ENCODE measurements around the gene LYPD1.

The LYPD1 gene

DNA sequence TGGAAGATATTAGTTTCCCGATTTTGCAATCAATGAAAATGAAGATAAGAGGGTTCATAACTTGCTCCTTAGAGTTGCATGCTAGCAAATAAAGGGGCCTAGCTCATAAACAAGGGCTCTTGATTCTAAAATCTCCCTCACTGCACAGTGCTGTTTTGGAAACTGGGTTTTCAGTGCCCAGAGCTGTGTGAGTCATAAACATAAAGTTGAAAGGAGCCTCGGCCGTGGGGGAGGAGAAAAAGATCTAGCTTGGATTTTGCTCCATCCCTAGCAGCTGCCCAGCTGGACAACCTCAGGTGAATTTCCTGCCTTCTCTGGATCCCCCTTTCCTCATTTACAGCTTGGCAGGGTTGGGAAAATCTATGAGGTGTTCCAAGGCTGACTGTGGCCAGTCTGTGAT, 42.5 kb downstream of the LYPD1 start:
- no peak for DNase-seq

DNA sequence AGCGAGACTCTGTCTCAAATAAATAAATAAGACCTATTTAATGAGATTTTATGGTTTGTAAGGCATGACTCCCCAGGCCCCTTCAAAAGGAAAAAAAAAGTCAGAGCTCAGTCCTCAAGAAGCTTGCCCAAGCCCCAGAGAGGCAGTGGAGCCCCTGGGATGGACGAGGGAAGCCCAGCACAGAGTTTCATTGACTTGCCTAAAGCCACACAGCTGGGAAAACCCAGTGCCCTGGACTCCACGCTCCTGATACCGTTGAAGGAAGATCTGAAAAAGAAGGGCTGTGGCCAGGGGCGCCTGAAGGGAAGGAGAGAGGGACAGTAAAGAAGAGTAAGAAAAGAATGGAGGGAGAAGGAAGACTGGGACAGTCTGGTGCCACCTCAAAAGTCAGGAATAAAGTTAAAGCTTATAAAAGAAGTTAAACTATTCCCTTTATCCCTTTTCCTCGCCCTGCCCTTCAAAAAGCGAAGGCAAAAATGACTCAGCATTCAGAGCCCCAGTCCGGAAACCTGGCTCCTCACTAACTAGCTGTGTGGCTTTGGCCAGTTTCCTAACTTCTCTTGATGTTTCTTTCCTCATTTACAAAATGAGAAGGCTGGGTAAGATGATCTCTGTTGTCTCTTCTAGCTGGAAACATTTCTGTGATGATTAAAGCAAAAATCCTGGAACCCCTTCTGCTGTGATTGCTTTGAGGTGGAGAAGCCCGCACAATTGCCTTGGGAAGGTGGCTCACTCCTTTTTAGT, 46.7 kb downstream of the LYPD1 start:
- DNase-seq, result no peak

DNA sequence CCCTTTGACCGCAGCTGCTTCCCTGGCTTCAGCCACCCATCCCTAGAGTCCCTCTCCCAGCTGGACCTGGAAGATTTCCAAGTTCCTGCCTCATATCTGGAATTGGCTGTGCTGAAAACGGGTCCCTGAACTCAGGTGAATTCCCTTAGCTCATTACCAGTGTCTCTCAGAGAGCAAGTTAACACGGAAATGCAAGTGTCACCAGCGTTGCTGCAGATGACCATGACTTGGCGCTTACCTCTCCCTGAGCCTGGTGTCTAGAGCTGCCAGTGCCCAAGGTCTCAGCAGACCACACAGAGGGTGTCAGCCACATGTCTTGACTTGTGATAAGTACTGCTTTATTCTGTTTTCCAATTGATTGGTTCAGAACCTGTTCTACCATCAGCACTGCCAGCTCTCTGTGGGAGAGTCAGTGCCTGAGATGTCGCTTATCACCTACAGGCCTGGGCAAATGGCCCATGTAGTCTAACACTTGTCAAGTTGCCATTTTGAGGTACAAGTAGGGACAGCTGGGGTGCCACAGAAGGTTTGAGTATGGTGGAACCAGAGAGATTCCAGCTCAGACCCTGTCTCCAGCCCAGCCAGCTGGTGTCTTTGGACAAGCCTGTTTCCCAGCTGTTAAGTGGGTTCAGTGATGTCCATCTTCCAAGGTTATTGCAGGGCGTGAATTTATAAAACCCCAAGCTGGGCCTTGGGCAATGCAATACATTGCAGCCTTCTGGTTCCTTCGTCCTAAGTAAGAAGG, 48.7 kb downstream of the LYPD1 start:
- no peak for DNase-seq

DNA sequence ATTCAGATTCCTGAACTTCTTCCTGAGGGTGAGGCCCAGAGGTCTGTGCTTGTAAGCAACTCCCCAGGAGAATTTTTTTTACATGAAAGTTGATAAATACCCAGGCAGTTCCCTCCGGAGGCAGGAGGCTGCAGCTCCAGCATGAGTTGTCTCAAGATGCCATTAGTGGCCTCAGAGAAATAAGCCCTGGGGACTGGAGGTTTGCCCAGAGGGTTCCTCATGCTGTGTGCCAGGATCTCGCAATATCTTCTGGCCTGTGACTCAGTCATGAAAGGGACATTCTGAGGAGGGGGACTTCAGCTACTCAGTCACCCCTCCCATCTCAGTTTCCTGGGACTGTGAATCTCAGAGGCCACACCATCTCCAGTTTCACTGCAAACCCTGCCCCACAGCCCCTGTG, 49.9 kb downstream of the LYPD1 start:
- no peak for DNase-seq

DNA sequence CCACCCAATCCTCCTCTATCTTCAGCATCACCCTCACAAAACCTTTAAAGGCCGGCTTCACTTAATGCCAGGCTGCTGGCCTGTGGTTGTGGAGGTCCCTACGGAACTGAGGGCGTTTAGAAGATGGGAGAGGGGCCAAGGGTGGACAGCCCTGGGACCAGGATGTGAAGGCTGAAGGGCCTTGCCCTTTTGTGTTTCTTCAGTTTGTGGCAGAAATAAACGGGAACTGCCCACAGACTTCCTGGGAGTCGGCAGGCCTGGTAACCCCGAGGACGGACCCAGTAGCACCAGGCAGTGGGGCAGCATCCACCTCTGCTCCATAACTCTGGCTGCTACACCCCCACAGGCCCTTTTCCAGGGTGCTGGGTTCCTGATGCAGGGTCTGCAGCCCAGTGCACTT, 51.3 kb downstream of the LYPD1 start:
- DNase-seq, result no peak

DNA sequence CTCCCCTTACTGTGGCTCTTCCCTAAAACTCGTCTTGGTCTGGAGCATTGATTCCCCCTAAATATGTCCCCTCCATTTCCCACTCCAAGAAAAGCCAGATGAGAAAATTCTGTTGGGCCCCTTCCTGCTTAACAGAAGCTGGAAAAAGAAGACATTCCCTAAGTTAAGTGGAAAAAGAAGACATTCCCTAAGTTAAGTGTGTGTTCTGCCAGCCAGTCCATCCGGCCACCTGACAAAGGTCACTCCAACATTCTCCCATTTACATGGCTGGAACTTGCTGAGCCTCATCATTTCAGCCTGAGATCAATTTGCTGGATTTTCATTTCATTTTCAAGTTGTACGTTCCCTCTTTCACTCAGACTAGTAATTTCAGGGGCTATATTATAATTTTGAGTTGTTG, 52.0 kb downstream of the LYPD1 start:
- DNase-seq, result no peak

DNA sequence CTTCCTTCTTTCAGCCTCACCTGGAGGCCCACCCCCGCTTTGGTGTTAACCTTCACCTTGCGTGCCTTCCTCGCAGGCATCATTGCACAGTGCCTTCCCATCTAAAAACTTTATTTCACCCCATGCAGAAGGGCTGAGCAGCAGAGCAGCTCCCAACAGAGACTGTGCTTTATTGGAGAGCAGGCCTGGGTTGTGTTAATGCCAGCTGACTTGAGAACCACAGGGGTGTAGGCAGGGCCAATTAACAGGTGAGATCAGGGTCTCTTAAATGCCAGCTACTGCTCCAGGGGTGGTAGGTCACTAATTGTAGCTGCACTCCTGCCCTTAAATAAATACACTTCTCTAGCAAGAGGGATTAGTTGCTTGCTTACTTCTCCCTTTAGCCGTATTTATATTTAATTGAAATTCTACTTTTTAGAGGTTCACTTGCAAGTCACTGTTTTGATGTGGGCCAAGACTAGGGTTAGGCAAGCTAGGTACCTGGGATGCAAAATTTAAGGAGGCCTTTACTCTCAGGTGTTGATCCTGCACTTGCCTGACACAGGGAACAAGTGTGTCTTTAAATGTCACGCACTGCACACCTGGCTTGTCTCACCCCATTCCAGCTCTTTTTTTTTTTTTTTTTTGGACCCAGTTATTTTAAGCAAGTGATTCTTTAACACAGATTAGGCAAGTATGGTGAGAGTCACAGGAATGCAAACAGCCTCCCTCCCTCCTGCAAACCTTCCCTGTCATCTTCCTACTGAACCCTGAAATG, 54.5 kb downstream of the LYPD1 start:
- DNase-seq, result no peak

DNA sequence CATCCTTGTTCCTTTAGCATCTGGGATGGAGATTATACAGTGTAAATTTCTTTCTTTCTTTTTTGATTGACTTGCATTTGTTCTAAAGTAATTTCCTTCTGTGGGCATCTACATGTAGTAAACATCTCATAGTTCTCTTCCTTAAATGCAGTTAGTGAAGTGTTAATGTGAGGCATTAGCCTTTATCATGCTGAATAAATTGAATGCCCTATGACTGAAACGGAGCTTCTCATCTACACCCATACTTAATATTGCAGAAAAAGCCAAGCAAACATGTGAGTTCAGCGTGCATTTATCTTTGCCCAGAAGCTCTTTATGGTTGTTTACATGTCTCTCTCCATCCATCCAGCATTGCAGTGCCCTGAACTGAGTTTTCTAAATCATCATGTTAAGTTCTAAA, 58.3 kb downstream of the LYPD1 start:
- DNase-seq, result no peak

DNA sequence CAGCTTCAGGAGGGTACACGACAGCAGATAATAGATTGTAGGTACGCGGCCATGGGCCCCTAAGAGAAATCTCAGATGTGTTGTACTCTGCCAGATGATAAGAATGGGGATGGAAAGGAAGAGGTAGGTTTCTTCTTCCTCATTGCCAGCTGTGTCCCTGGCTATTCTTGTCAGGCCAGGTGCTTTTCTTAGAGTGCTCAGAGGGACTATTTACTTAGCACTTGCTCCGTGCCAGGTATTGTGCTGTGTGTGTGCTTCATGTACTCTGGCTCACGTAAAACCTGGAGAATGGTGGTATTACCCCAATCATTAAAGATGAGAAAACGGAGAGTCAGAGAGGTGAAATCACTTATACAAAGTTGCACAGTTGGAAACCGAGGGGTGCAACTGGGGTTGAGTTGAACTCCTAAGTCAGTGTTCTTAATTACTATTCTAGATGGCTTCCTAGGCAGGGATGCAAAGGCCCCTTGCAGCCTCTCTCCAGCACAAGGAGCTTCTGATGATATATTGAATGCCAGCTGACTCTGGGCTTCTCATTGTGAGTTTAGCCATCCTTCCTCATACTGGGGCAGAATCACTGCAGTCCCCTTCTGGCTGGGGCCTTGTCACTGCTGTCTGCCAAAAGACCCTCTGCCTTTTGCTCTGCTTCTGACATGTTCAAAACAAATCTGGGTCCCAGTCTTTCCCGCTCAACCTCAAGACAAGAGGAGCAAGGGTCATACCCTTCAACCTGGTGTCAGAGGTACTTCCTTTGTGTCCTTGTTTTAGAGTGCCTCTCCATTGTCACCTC, 60.7 kb downstream of the LYPD1 start:
- DNase-seq, result no peak

DNA sequence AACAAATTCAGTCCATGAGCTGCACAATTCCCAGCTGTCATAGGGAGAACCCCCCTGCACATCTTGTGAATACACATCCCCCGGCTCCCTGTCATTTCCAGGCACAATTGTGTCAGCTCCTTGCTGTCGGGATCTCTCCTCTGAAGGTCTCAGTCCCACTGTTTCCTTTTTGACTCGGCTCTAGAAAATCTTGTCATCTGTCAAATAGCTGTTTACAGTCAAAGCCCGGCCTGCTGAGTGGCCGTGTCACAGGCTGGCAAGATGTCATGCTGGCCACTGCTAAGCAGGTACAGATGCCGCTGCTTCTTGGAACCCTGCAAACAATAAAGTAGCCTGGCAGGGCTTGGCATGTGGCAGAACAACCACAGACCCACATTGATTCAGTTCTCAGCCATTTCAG, 61.7 kb downstream of the LYPD1 start:
- DNase-seq, result no peak

DNA sequence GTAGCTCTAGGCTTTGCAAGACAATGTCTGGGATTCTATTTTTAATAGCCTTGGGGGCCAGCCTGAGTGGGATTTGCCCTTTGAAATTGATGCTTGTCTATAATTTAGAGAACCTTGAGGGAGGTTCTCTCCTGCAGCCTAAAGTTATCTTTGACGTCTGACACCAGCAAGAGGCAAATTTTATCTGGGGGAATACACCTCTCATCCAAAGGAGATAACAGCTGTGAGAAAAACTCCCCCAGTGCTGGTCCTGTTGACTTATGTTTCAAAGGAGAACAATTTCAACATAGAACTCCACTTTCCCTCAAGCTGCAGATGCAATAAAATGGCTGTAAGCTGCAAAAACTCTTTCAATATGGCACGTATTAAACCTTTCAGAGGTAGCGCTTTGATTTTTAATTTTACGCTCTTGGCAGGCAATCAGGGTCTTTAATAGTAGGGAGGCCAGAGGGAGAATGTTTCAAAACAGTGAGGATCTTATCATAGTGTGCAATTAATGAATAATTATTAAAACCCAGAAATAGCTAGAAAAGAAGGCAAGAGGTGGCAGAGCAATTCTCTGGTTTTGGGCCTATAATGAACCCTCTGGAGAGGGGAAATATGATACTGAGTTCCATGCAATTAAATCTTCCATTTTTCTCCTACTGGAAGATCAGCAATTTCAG, 62.4 kb downstream of the LYPD1 start:
- no peak for DNase-seq

DNA sequence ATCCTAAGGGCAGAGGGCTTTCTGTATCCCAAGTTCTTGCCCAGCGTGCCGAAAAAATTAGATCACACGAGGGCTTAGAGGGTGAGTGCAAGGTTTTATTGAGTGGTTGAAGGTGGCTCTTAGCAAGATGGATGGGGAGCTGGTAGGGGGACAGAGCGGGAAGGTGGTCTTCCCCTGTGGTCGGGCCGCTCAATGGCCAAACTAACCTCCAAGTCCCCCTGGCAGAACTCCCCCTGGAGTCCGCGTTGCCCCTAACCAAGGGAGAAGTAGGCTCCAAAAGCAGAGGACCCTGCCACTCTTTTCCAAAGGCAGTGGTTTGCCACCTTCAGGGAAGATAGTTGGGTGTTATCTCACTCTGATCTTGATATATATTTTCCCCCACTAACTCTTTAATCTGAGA, 63.4 kb downstream of the LYPD1 start:
- DNase-seq, result no peak

DNA sequence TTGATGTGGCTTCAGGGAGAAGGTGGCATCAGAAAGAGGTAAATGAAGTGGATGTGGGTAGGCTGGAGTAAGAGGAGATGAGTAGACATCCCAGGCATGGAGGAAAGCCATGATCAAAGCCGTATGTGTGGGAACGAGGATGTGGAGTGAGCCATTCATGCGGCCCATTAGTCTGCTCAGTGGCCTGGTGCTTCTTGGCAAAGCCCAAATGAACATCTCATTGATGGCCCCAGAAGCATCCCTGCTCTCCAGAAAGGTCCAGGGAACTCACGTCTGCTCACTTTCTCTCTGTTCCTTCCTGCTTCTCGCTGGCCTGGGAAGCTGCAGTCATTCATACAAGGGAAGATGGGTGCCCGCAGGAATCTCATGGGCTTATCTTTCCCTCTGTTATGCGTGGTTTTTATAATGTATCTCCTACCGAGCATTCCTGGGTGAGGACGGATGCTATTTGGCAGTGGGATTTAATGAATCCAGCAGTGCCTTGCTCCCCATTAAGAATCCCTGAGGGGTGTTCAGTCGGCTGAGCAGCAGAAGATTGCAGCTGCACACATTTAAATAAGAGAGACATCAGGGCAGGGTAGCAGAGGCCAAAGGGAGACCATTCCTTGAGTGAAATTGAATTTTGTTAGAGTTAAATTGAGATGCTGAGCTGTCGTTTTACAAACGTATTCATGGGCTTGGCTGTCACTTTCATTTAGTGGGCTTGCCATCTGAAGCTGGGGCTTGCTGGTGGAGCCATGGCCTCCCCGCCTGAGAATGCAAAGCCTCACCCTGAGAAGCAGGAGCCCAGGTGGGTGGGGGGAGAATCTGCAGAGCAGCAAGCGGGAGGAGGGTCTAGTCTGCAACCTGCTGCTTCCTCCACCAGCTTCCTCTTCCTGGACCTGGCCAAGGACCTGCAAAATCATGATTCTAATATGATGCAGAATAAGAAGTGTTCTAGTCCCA, 64.5 kb downstream of the LYPD1 start:
- no peak for DNase-seq

DNA sequence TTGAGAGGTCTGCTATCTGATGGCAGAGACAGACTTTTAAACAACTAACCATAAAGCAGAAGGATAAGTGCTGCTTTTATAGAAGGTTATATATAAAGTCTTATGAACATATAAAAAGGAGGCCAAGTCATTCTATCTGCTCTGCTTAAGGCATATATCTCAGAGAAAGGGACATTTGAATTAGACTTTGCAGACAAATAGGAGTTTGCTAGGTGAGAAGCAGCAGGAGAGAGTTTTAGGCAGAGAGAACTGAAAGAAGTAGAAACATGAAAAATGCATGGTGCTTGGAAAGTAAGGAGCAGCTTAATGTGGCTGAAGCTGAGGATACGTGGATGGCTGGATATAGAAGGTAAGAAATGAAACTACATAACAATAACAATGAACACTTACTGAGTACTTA, 65.4 kb downstream of the LYPD1 start:
- DNase-seq, result no peak

DNA sequence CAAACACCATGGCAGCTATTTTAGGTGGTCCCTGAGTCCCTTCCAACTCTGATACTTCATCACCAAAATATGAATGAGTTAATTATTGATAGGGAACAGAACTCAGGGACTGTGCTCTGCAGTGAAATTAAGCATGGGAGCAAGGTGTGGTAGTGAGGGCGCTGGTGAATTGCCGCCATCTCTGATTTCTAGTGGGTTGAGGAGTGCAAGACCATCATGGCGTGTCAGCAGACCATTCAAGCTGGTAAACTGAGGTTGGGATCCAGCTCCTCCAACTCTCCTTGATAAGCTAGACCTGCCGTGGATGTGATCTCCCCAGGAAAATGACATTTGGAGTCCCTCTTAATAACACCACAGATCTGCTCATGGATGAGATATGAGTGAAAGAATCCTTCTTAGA, 70.4 kb downstream of the LYPD1 start:
- no peak for DNase-seq

DNA sequence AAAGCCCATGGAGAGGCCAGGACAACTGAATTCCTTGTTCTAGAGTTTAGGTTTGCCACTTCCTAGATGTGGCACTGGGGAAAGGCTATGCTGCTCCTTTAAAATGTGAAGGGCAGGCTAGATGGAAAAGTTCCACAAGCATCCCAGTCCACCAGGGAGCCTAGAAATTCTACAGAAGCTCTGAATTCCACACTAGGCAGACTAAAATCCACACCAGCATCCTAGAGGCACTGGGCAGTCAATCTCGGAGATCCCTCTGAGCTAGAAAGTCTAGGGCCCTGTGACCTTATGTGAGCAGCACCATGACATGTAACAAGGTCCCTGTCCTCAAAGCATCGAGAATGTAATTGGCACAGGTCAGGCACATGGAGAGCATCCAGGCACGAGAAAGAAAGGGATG, 71.5 kb downstream of the LYPD1 start:
- no peak for DNase-seq

DNA sequence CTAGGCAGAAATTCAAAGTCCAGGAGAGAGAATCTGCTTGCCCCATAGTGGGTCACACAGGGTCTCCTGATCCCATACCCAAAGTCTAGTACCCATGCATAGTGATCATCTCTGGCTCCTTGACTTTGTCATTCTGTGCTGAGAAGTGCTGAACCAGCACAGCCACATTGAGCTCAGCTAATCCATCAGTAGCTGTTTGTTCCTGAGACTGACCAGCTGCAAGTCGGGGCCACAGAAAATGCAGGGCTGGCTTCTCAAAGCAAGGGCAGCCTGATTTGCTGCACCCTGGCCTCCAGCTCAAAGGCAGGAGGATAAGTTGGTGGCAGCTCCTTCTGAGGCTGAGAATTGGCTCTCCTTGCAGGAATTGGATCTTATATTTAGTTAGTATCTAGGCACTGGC, 72.2 kb downstream of the LYPD1 start:
- DNase-seq, result no peak

DNA sequence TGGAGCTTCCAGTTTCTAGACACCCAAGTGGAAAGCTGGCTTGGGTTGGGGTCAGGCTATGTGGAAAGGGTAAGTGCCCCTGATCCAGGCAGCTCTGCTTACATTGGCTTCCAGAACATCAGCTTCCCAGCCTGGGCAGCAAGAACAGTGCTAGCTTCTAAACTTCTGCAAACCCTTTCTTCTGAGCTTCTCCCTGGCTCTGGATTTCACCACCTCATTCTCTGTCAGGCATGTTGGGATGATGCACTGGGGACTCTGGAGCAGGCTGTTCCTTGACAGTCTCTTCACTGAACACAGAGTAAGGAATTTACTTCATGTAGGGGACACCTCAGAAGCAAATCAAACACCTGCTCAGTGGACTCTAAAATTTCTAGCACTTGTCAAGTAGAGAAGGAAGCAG, 72.8 kb downstream of the LYPD1 start:
- no peak for DNase-seq

DNA sequence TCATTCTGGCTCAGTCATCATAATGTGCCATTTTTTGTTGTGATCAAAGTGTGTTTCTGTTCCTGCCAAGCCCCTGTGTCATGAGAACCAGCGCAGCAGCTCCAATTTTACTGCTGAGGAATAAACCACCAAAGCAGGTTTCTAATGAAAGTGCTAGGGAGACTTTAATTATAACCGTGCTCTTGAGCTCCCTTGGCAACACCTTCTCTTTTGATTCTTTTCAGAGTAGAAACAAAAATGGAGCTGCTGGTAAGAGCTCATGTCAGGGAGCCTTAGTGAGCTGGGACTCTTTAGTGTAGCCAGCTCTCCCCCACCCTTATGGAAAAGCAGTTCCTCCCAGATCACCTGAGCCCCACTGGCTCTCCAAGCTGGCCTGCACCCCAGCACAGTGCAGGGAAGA, 74.3 kb downstream of the LYPD1 start:
- no peak for DNase-seq

DNA sequence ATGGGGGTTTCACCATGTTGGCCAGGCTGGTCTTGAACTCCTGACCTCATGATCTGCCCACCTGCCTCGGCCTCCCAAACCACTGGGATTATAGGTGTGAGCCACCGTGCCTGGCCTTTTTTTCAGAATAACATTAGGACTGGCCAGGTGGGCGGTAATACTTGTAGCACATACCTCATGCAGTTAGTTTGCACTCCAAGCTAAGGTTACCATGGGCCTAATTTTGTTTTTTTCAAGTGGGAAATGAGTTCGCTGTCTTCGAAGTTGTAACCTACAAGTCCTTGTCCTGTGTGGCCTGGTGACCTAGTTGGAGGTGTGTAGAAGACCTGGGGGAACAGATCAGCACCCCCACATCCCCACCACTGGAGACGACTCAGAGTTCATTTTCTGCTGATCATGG, 74.8 kb downstream of the LYPD1 start:
- no peak for DNase-seq

Data from CD4-positive, alpha-beta T cell treated with Interleukin-10 for 1 hour (primary cell).